PC-3 (cell line): ENCODE data around the gene GLB1L2. TPM values are rescaled to one million over a fixed set of nuclear protein-coding genes. Genes with fewer than 3 reads are reported as not detected.
A peak's percentile ranks its signal among the peaks of the same experiment; 100 is the strongest.

Source experiments
- ATAC-seq: fragments of 200-7000 bp; cut with Tn5 transposase; 2 replicates; pipeline ENCODE4 v1.9.1; 2020; ENCODE audit warnings: mild to moderate bottlenecking, moderate library complexity
- BruUV-seq: library from RNA; stranded (reverse); fragments of 400-500 nt; replicated peaks from 2 replicates; lab custom pipeline; 2021; lab: Mats Ljungman, UMichigan
- CTCF ChIA-PET: fragments of 300-600 bp; sonication (Branson Sonifier 250); formaldehyde crosslinking; loops from one replicate; lab custom pipeline; 2022; ENCODE audit warnings: antibody characterized with exemption; lab: Charles Lee
- POLR2A ChIA-PET: fragments of 300-600 bp; sonication (Branson Sonifier 250); formaldehyde crosslinking; loops from one replicate; lab custom pipeline; 2022; ENCODE audit warnings: antibody characterized with exemption; ENCODE audit not compliant: unreplicated experiment; lab: Charles Lee
- DNase-seq: peaks from one replicate; pipeline ENCODE4 v3.0.0-alpha.2; 2015
- H2AFZ ChIP-seq: fragments of 300-600 bp; sonication (generic); 2 replicates; pipeline ENCODE4 v1.6.0; 2016; ENCODE audit warnings: antibody characterized with exemption, low read length
- H3F3A ChIP-seq: fragments of 300-600 bp; sonication (generic); one replicate; pipeline ENCODE4 v1.6.0; 2017; ENCODE audit warnings: antibody characterized with exemption, low read length, control low read depth, mild to moderate bottlenecking; ENCODE audit not compliant: unreplicated experiment
- H3K27ac ChIP-seq: fragments of 300-600 bp; sonication (generic); 2 replicates; pipeline ENCODE4 v1.5.1; 2016; ENCODE audit warnings: mild to moderate bottlenecking, low read length
- H3K27me3 ChIP-seq: fragments of 300-600 bp; sonication (generic); 2 replicates; pipeline ENCODE4 v1.6.1; 2016; ENCODE audit warnings: low read length, mixed read lengths
- H3K36me3 ChIP-seq: fragments of 300-600 bp; sonication (generic); 2 replicates; pipeline ENCODE4 v1.6.1; 2016; ENCODE audit warnings: low read depth, mixed run types, low read length, mixed read lengths
- H3K4me1 ChIP-seq: fragments of 300-600 bp; sonication (generic); 2 replicates; pipeline ENCODE4 v1.5.1; 2016; ENCODE audit warnings: low read length; ENCODE audit not compliant: insufficient read depth
- H3K4me2 ChIP-seq: fragments of 300-600 bp; sonication (generic); 2 replicates; pipeline ENCODE4 v1.6.0; 2016; ENCODE audit warnings: low read length
- H3K4me3 ChIP-seq: fragments of 300-600 bp; sonication (generic); 2 replicates; pipeline ENCODE4 v1.5.1; 2016; ENCODE audit warnings: mild to moderate bottlenecking, low read length, mixed read lengths
- H3K79me2 ChIP-seq: fragments of 300-600 bp; sonication (generic); 2 replicates; pipeline ENCODE4 v1.6.1; 2017; ENCODE audit warnings: low read length, mixed read lengths
- H3K9ac ChIP-seq: fragments of 300-600 bp; sonication (generic); 2 replicates; pipeline ENCODE4 v1.6.0; 2016; ENCODE audit warnings: mild to moderate bottlenecking, low read length
- H3K9me2 ChIP-seq: fragments of 300-600 bp; sonication (generic); replicated peaks from 2 replicates; pipeline ENCODE4 v1.6.1; 2016; ENCODE audit warnings: mixed run types, low read length, mixed read lengths
- H3K9me3 ChIP-seq: fragments of 300-600 bp; sonication (generic); 2 replicates; pipeline ENCODE4 v1.6.1; 2016; ENCODE audit warnings: low read length, mixed read lengths
- H4K20me1 ChIP-seq: fragments of 300-600 bp; sonication (generic); 2 replicates; pipeline ENCODE4 v1.6.1; 2016; ENCODE audit warnings: low read length, mixed read lengths
- EZH2 ChIP-seq: fragments of 300-600 bp; sonication (generic); IDR thresholded peaks from one replicate; pipeline ENCODE4 v1.6.1; 2017; ENCODE audit warnings: antibody characterized with exemption, mild to moderate bottlenecking, low read length; ENCODE audit not compliant: unreplicated experiment
- EZH2phosphoT487 ChIP-seq: fragments of 300-600 bp; sonication (generic); IDR thresholded peaks from 2 replicates; pipeline ENCODE4 v1.6.1; 2018; ENCODE audit warnings: mild to moderate bottlenecking, antibody characterized with exemption, low read length, borderline replicate concordance
- intact Hi-C: fragments of 100-400 bp; cut with micrococcal nuclease; formaldehyde crosslinking; loops from 2 replicates; pipeline ENCODE4 v1.9.0; 2023
- total RNA-seq: library from RNA; depleted of rRNA; stranded (reverse); fragments of >200 nt; gene quantifications from 2 replicates; pipeline ENCODE4 v1.2.3, GENCODE V29; 2014
- TF ChIP-seq, protein P1 (sequence below): fragments of 300-600 bp; sonication (generic); conservative IDR thresholded peaks from 2 replicates; pipeline ENCODE4 v1.5.1; 2017; ENCODE audit warnings: antibody characterized with exemption, low read depth, mild to moderate bottlenecking, low read length

Gene GLB1L2
- total RNA-seq, 1 experiment from 2014 or later: 0.62 TPM

DNA sequence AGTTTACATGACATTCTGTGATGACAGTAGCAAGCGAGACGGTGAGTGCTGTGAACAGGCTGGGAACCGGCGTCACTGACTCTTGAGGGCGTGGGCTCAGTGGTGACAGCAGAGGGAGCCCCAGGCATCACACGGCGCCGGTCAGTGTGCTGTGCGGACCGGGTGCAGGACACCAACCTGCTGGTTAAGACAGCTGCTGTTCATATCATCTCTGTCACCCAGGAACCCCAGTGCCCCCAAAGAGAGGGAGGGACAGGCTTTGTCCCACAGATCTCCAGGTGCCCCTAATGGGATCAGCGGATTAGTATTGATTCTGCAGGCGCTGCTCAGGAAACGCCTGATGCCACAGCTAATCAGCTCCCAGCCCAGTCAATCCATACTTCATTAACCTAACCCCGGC is 61.9 kb downstream of the GLB1L2 start:
- CTCF ChIA-PET: no interaction called here
- intact Hi-C loops: no loop called here
- H3K79me2 ChIP-seq: no peaks in the 10 kb centered on the region
- no TSS peak for BruUV-seq
- no peak overlapping the region for H3K4me2 ChIP-seq
- POLR2A ChIA-PET: no interaction called here
- no peaks in the 10 kb centered on the region for H3K9me3 ChIP-seq
- no peak overlapping the region for H3K27ac ChIP-seq
- H3K27me3 ChIP-seq: peaks cover 21% of the 10 kb centered on the region; the same call in 1 of the 2 replicates
- no peak overlapping the region for H2AFZ ChIP-seq
- DNase-seq (peak; percentile 6), ATAC-seq (peak; percentile 86)
- no peaks in the 10 kb centered on the region for H3K36me3 ChIP-seq
- H3K4me3 ChIP-seq: no peak overlapping the region
- H3F3A ChIP-seq: no peaks in the 10 kb centered on the region
- H3K9me2 ChIP-seq: no peaks in the 10 kb centered on the region
- H4K20me1 ChIP-seq: no peaks in the 10 kb centered on the region
- no peak overlapping the region for H3K9ac ChIP-seq
- TF ChIP-seq, protein P1, sequence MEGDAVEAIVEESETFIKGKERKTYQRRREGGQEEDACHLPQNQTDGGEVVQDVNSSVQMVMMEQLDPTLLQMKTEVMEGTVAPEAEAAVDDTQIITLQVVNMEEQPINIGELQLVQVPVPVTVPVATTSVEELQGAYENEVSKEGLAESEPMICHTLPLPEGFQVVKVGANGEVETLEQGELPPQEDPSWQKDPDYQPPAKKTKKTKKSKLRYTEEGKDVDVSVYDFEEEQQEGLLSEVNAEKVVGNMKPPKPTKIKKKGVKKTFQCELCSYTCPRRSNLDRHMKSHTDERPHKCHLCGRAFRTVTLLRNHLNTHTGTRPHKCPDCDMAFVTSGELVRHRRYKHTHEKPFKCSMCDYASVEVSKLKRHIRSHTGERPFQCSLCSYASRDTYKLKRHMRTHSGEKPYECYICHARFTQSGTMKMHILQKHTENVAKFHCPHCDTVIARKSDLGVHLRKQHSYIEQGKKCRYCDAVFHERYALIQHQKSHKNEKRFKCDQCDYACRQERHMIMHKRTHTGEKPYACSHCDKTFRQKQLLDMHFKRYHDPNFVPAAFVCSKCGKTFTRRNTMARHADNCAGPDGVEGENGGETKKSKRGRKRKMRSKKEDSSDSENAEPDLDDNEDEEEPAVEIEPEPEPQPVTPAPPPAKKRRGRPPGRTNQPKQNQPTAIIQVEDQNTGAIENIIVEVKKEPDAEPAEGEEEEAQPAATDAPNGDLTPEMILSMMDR: peak; percentile 34; the same call in 1 of the 2 replicates
- no peak for TF ChIP-seq EZH2phosphoT487
- no peaks in the 10 kb centered on the region for H3K4me1 ChIP-seq

DNA sequence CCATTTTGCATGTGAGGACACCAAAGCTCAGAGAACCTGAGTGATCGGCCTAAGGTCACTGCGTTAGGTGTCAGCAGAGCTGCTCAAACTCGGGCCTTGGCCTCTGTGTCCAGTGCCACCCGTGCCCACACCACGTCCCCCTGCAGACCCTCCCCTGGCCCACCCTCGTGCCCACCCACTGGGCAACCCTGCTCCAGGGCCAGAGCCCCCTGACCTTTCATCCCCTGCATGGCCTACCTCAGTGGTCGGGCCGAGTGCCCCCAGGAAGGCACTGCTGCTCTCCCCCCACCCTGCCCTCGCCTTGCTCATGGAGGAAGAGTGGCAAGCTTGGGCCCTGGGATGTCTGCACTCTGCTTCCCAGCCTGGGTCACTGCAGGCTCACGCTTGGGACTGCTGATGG is 62.5 kb downstream of the GLB1L2 start:
- BruUV-seq: no TSS peak
- Histone ChIP-seq H4K20me1 (no peaks in the 10 kb centered on the region), H3K9me2 (no peaks in the 10 kb centered on the region), H3K27me3 (peaks cover 21% of the 10 kb centered on the region; the same call in 1 of the 2 replicates), H3K9ac (no peak overlapping the region), H3K4me2 (no peak overlapping the region), H3K27ac (no peak overlapping the region), H3K4me3 (no peak overlapping the region), H3K9me3 (no peaks in the 10 kb centered on the region), H3K4me1 (no peaks in the 10 kb centered on the region), H3K79me2 (no peaks in the 10 kb centered on the region), H2AFZ (no peak overlapping the region), H3K36me3 (no peaks in the 10 kb centered on the region), H3F3A (no peaks in the 10 kb centered on the region)
- no peak for TF ChIP-seq EZH2phosphoT487
- no peak for TF ChIP-seq EZH2
- TF ChIP-seq, protein P1: no peak
- ATAC-seq (no peak), DNase-seq (no peak)
- CTCF ChIA-PET: no interaction called here
- POLR2A ChIA-PET: no interaction called here
- intact Hi-C loops: no loop called here

DNA sequence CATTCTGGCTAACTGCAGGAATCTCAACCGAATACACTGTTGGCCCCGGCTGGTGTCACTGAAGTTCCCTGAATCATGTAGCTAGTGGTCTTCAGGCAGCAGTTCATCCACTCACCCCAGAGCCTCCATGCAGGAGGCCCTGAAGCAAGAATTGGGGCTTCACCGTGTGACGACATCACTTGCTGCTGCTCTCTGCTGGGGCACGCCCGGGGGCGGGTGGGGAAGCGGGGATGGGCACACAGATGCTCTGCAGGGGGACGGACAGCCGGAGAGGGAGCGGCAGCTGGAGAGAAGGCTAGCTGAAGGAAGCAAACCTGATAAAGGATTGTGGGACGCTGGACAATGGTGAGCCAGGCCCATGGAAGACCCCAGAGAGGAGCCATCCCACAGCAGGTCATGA is 63.2 kb downstream of the GLB1L2 start:
- peaks cover 21% of the 10 kb centered on the region; the same call in 1 of the 2 replicates for H3K27me3 ChIP-seq
- no peak overlapping the region for H2AFZ ChIP-seq
- POLR2A ChIA-PET: no interaction called here
- CTCF ChIA-PET: no interaction called here
- no peaks in the 10 kb centered on the region for H4K20me1 ChIP-seq
- BruUV-seq: no TSS peak
- H3K4me3 ChIP-seq: no peak overlapping the region
- H3F3A ChIP-seq: no peaks in the 10 kb centered on the region
- no peaks in the 10 kb centered on the region for H3K79me2 ChIP-seq
- intact Hi-C loops: no loop called here
- H3K27ac ChIP-seq: no peak overlapping the region
- no peaks in the 10 kb centered on the region for H3K9me2 ChIP-seq
- H3K4me2 ChIP-seq: no peak overlapping the region
- DNase-seq (no peak), ATAC-seq (no peak)
- H3K9ac ChIP-seq: no peak overlapping the region
- H3K9me3 ChIP-seq: no peaks in the 10 kb centered on the region
- no peaks in the 10 kb centered on the region for H3K4me1 ChIP-seq
- no peaks in the 10 kb centered on the region for H3K36me3 ChIP-seq
- no peak for TF ChIP-seq EZH2
- TF ChIP-seq EZH2phosphoT487: no peak
- TF ChIP-seq, protein P1: no peak
